Upper lobe of left lung (tissue), 4 donors: Measurements from ENCODE around the gene TBC1D14.

ENCODE experiments used
- CTCF ChIP-seq, 6 experiments: fragments of 450-650 bp in 4 of 6; fragments of 200-600 bp in 2 of 6; sonication (generic) in 2 of 6; IDR thresholded peaks; one replicate each; pipeline ENCODE4 v1.5.1; 2016 to 2019; ENCODE audit warnings: antibody characterized with exemption in 6 of 6
- POLR2A ChIP-seq, 4 donors: fragments of 450-650 bp; IDR thresholded peaks; one replicate each; pipeline ENCODE4 v1.5.1; 2016 to 2017; ENCODE audit warnings: antibody characterized with exemption in 4 of 4, mild to moderate bottlenecking in 2 of 4
- POLR2AphosphoS5 ChIP-seq, 2 donors: sonication (generic); formaldehyde crosslinking; IDR thresholded peaks; one replicate each; pipeline ENCODE4 v1.5.1; 2017; ENCODE audit warnings: antibody characterized with exemption in 2 of 2

- no peak for TF ChIP-seq CTCF (IDR thresholded peaks at IDR 0.05)
- TF ChIP-seq POLR2AphosphoS5 (IDR thresholded peaks at IDR 0.05), result no peak
- no peak for TF ChIP-seq POLR2A (IDR thresholded peaks at IDR 0.05)
Observed at GRCh38 chr4:7052313-7052712, 142.7 kb downstream of the TBC1D14 start.
